HepG2 (cell line): ENCODE measurements around the gene HELZ. TPM values are rescaled to one million over a fixed set of nuclear protein-coding genes. Genes with fewer than 3 reads are reported as not detected.

Experiments
- CEBPB ChIP-seq: IDR thresholded peaks from 2 replicates; pipeline ENCODE4 v1.6.1; 2011; ENCODE audit warnings: low read depth, low read length, improper control_type of control experiment, borderline replicate concordance
- FOXA1 ChIP-seq, 2 experiments: fragments of 450-650 bp in 1 of 2; sonication (generic) in 1 of 2; formaldehyde crosslinking in 1 of 2; IDR thresholded peaks; 2 replicates each; pipeline versions ENCODE4 v1.4.0 to v1.6.1; 2016 to 2020; ENCODE audit warnings: missing genetic modification reagents in 1 of 2
- FOXK2 ChIP-seq: fragments of 450-650 bp; IDR thresholded peaks from 2 replicates; pipeline ENCODE4 v1.6.1; 2016
- FOXP1 ChIP-seq, 2 experiments: fragments of 450-650 bp in 1 of 2; IDR thresholded peaks; 2 replicates each; pipeline ENCODE4 v1.6.1; 2017 to 2018; ENCODE audit warnings: antibody characterized with exemption in 1 of 2
- PLRG1 ChIP-seq: fragments of 450-650 bp; conservative IDR thresholded peaks from 2 replicates; pipeline ENCODE4 v1.6.1; 2016
- ZNF570 ChIP-seq: sonication (generic); formaldehyde crosslinking; IDR thresholded peaks from 2 replicates; pipeline ENCODE4 v1.4.0; 2020; ENCODE audit warnings: mild to moderate bottlenecking, missing genetic modification reagents, borderline replicate concordance
- polyA plus RNA-seq, 8 experiments: library from polyadenylated mRNA; depleted of rRNA in 3 of 8; stranded (reverse) in 7 of 8; unstranded in 1 of 8; fragments of >200 nt; fragmentation: Illumina TruSeq in 4 of 8; extraction: Trizol in 4 of 8; gene quantifications; 2 replicates each; pipeline versions ENCODE4 v1.2.1 to v1.2.3, GENCODE V29; 2011 to 2016; ENCODE audit warnings: low read depth in 4 of 8, missing spikeins in 1 of 8, mixed read lengths in 1 of 8; ENCODE audit not compliant: insufficient read depth in 1 of 8
- total RNA-seq, 5 experiments: library from RNA; depleted of rRNA; stranded (reverse); fragments of >200 nt; fragmentation: Illumina TruSeq; extraction: Trizol; gene quantifications; 2 replicates each; pipeline ENCODE4 v1.2.3, GENCODE V29; 2016; ENCODE audit warnings: low read depth in 1 of 5
- TF ChIP-seq, protein P1 (sequence below), 2 experiments: fragments of 450-650 bp in 1 of 2; sonication (generic) in 1 of 2; formaldehyde crosslinking in 1 of 2; IDR thresholded peaks; 2 replicates each; pipeline versions ENCODE4 v1.6.1 to v1.8.0; 2016 to 2022; ENCODE audit warnings: antibody characterized with exemption in 1 of 2, mild to moderate bottlenecking in 1 of 2, missing genetic modification reagents in 1 of 2
- TF ChIP-seq, protein P2 (sequence below): sonication (generic); formaldehyde crosslinking; IDR thresholded peaks from 2 replicates; pipeline ENCODE4 v1.9.0; 2021; ENCODE audit warnings: mild to moderate bottlenecking, missing genetic modification reagents
- TF ChIP-seq, protein P3 (sequence below): fragments of 450-650 bp; IDR thresholded peaks from 2 replicates; pipeline ENCODE4 v1.6.1; 2017
- TF ChIP-seq, protein P4 (sequence below): sonication (generic); formaldehyde crosslinking; IDR thresholded peaks from 2 replicates; pipeline ENCODE4 v1.8.0; 2022; ENCODE audit warnings: low read depth, missing genetic modification reagents

The HELZ gene
- total and polyA plus RNA-seq, 2 of the 13 experiments (the other 11 are each of a cell fraction or from before 2014, with no cell fraction given): 35.3 to 52.4 TPM

DNA sequence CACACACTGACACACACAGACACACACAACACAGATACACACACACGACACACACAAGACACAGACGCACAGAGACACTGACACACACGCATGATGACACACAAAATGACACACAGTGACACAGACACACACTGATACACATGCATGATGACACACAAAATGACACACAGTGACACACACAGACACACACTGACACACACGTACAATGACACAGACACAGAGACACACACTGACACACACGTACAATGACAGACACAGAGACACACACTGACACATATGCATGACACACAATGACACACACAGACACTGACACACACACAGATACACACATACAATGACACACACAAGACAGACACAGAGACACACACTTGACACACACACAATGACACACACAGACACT is 190.4 kb downstream of the HELZ start (continued):
- TF ChIP-seq, protein P1, sequence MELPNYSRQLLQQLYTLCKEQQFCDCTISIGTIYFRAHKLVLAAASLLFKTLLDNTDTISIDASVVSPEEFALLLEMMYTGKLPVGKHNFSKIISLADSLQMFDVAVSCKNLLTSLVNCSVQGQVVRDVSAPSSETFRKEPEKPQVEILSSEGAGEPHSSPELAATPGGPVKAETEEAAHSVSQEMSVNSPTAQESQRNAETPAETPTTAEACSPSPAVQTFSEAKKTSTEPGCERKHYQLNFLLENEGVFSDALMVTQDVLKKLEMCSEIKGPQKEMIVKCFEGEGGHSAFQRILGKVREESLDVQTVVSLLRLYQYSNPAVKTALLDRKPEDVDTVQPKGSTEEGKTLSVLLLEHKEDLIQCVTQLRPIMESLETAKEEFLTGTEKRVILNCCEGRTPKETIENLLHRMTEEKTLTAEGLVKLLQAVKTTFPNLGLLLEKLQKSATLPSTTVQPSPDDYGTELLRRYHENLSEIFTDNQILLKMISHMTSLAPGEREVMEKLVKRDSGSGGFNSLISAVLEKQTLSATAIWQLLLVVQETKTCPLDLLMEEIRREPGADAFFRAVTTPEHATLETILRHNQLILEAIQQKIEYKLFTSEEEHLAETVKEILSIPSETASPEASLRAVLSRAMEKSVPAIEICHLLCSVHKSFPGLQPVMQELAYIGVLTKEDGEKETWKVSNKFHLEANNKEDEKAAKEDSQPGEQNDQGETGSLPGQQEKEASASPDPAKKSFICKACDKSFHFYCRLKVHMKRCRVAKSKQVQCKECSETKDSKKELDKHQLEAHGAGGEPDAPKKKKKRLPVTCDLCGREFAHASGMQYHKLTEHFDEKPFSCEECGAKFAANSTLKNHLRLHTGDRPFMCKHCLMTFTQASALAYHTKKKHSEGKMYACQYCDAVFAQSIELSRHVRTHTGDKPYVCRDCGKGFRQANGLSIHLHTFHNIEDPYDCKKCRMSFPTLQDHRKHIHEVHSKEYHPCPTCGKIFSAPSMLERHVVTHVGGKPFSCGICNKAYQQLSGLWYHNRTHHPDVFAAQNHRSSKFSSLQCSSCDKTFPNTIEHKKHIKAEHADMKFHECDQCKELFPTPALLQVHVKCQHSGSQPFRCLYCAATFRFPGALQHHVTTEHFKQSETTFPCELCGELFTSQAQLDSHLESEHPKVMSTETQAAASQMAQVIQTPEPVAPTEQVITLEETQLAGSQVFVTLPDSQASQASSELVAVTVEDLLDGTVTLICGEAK (IDR thresholded peaks at IDR 0.05): peak; percentile 30
- TF ChIP-seq, protein P1 (CRISPR knock-in tag; IDR thresholded peaks at IDR 0.05): no peak
- TF ChIP-seq FOXP1 (IDR thresholded peaks at IDR 0.05): peak; percentile 70; the same call in 1 of the 2 replicates
- no peak for TF ChIP-seq FOXP1 (CRISPR knock-in tag; IDR thresholded peaks at IDR 0.05)
- TF ChIP-seq CEBPB: no peak
- peak; percentile 56; the same call in 1 of the 2 replicates for TF ChIP-seq FOXA1 (IDR thresholded peaks at IDR 0.05)
- TF ChIP-seq FOXA1 (CRISPR knock-in tag; IDR thresholded peaks at IDR 0.05): no peak
- peak; percentile 93 for TF ChIP-seq PLRG1
- TF ChIP-seq, protein P2, sequence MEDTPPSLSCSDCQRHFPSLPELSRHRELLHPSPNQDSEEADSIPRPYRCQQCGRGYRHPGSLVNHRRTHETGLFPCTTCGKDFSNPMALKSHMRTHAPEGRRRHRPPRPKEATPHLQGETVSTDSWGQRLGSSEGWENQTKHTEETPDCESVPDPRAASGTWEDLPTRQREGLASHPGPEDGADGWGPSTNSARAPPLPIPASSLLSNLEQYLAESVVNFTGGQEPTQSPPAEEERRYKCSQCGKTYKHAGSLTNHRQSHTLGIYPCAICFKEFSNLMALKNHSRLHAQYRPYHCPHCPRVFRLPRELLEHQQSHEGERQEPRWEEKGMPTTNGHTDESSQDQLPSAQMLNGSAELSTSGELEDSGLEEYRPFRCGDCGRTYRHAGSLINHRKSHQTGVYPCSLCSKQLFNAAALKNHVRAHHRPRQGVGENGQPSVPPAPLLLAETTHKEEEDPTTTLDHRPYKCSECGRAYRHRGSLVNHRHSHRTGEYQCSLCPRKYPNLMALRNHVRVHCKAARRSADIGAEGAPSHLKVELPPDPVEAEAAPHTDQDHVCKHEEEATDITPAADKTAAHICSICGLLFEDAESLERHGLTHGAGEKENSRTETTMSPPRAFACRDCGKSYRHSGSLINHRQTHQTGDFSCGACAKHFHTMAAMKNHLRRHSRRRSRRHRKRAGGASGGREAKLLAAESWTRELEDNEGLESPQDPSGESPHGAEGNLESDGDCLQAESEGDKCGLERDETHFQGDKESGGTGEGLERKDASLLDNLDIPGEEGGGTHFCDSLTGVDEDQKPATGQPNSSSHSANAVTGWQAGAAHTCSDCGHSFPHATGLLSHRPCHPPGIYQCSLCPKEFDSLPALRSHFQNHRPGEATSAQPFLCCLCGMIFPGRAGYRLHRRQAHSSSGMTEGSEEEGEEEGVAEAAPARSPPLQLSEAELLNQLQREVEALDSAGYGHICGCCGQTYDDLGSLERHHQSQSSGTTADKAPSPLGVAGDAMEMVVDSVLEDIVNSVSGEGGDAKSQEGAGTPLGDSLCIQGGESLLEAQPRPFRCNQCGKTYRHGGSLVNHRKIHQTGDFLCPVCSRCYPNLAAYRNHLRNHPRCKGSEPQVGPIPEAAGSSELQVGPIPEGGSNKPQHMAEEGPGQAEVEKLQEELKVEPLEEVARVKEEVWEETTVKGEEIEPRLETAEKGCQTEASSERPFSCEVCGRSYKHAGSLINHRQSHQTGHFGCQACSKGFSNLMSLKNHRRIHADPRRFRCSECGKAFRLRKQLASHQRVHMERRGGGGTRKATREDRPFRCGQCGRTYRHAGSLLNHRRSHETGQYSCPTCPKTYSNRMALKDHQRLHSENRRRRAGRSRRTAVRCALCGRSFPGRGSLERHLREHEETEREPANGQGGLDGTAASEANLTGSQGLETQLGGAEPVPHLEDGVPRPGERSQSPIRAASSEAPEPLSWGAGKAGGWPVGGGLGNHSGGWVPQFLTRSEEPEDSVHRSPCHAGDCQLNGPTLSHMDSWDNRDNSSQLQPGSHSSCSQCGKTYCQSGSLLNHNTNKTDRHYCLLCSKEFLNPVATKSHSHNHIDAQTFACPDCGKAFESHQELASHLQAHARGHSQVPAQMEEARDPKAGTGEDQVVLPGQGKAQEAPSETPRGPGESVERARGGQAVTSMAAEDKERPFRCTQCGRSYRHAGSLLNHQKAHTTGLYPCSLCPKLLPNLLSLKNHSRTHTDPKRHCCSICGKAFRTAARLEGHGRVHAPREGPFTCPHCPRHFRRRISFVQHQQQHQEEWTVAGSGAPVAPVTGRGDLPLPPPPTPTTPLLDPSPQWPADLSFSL (CRISPR knock-in tag): peak; percentile 91
- TF ChIP-seq FOXK2: peak; percentile 48; the same call in 1 of the 2 replicates
- no peak for TF ChIP-seq ZNF570 (CRISPR knock-in tag)
- TF ChIP-seq, protein P3, sequence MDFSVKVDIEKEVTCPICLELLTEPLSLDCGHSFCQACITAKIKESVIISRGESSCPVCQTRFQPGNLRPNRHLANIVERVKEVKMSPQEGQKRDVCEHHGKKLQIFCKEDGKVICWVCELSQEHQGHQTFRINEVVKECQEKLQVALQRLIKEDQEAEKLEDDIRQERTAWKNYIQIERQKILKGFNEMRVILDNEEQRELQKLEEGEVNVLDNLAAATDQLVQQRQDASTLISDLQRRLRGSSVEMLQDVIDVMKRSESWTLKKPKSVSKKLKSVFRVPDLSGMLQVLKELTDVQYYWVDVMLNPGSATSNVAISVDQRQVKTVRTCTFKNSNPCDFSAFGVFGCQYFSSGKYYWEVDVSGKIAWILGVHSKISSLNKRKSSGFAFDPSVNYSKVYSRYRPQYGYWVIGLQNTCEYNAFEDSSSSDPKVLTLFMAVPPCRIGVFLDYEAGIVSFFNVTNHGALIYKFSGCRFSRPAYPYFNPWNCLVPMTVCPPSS: 0 out of 2 replicates have a peak, but pooled peaks have one; percentile 78
- TF ChIP-seq, protein P4, sequence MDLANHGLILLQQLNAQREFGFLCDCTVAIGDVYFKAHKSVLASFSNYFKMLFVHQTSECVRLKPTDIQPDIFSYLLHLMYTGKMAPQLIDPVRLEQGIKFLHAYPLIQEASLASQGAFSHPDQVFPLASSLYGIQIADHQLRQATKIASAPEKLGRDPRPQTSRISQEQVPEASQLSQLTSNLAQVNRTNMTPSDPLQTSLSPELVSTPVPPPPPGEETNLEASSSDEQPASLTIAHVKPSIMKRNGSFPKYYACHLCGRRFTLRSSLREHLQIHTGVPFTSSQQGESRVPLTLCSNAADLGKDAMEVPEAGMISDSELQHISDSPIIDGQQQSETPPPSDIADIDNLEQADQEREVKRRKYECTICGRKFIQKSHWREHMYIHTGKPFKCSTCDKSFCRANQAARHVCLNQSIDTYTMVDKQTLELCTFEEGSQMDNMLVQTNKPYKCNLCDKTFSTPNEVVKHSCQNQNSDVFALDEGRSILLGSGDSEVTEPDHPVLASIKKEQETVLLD (CRISPR knock-in tag): no peak
